ENCODE measurements around the gene NRGN.

GRCh38 chr11:124793466-124794278, 53.9 kb downstream of the NRGN start:
- TF ChIP-seq CTCF (IDR thresholded peaks at IDR 0.05 in 8 of 11, conservative IDR thresholded peaks at IDR 0.05 in 3 of 11) = peak in 9 of 11 experiments; percentile 26 to 69 (median 65)
- TF ChIP-seq POLR2A (IDR thresholded peaks at IDR 0.05) = no peak
